RWPE2 (cell line): Measurements from ENCODE around the gene KRT17.
A peak's percentile ranks its signal among the peaks of the same experiment; 100 is the strongest.

Experiments
- ATAC-seq: fragments of 200-7000 bp; cut with Tn5 transposase; 3 replicates; pipeline ENCODE4 v1.9.1; 2021; ENCODE audit warnings: low read depth
- DNase-seq: peaks from one replicate; pipeline ENCODE4 v3.0.0-alpha.2; 2020; ENCODE audit warnings: low spot score
- H3K27ac ChIP-seq: fragments of 450-650 bp; 2 replicates; pipeline ENCODE4 v1.5.1; 2017; ENCODE audit warnings: mild to moderate bottlenecking; ENCODE audit not compliant: poor library complexity, severe bottlenecking
- H3K27me3 ChIP-seq: fragments of 250-450 bp; sonication (Bioruptor Pico); 2 replicates; pipeline ENCODE4 v1.5.1; 2021; ENCODE audit warnings: mild to moderate bottlenecking, moderate library complexity; ENCODE audit not compliant: insufficient read depth, poor library complexity, severe bottlenecking
- H3K36me3 ChIP-seq: fragments of 250-450 bp; sonication (Bioruptor Pico); 2 replicates; pipeline ENCODE4 v1.5.1; 2020; ENCODE audit warnings: low read depth, mild to moderate bottlenecking, moderate library complexity
- H3K4me1 ChIP-seq: fragments of 250-450 bp; sonication (Bioruptor Pico); 2 replicates; pipeline ENCODE4 v1.5.1; 2021; ENCODE audit warnings: mild to moderate bottlenecking, moderate library complexity; ENCODE audit not compliant: insufficient read depth, poor library complexity, severe bottlenecking
- H3K4me3 ChIP-seq: fragments of 250-450 bp; sonication (Bioruptor Pico); 2 replicates; pipeline ENCODE4 v1.5.1; 2021; ENCODE audit warnings: mild to moderate bottlenecking, moderate library complexity; ENCODE audit not compliant: severe bottlenecking
- H3K9me3 ChIP-seq: fragments of 250-450 bp; sonication (Bioruptor Pico); 2 replicates; pipeline ENCODE4 v1.5.1; 2021; ENCODE audit warnings: mild to moderate bottlenecking, moderate library complexity; ENCODE audit not compliant: severe bottlenecking
- TF ChIP-seq, protein P1 (sequence below): fragments of 450-650 bp; IDR thresholded peaks from one replicate; pipeline ENCODE4 v1.5.1; 2017; ENCODE audit warnings: mild to moderate bottlenecking, moderate library complexity; ENCODE audit not compliant: poor library complexity, severe bottlenecking

Gene KRT17

GRCh38 chr17:41654678-41655607 is 30.6 kb upstream of the KRT17 start:
- ATAC-seq = peak; percentile 2
- no peak overlapping the region for H3K4me3 ChIP-seq
- no peaks in the 10 kb centered on the region for H3K9me3 ChIP-seq

GRCh38 chr17:41653892-41654677 is 29.7 kb upstream of the KRT17 start:
- Histone ChIP-seq H3K4me1 (peaks cover 64% of the 10 kb centered on the region), H3K4me3 (no peak overlapping the region), H3K36me3 (no peaks in the 10 kb centered on the region), H3K9me3 (no peaks in the 10 kb centered on the region), H3K27me3 (no peaks in the 10 kb centered on the region), H3K27ac (peak overlapping the region; percentile 99)
- ATAC-seq (peak; percentile 67), DNase-seq (peak; percentile 99)
- TF ChIP-seq, protein P1, sequence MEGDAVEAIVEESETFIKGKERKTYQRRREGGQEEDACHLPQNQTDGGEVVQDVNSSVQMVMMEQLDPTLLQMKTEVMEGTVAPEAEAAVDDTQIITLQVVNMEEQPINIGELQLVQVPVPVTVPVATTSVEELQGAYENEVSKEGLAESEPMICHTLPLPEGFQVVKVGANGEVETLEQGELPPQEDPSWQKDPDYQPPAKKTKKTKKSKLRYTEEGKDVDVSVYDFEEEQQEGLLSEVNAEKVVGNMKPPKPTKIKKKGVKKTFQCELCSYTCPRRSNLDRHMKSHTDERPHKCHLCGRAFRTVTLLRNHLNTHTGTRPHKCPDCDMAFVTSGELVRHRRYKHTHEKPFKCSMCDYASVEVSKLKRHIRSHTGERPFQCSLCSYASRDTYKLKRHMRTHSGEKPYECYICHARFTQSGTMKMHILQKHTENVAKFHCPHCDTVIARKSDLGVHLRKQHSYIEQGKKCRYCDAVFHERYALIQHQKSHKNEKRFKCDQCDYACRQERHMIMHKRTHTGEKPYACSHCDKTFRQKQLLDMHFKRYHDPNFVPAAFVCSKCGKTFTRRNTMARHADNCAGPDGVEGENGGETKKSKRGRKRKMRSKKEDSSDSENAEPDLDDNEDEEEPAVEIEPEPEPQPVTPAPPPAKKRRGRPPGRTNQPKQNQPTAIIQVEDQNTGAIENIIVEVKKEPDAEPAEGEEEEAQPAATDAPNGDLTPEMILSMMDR = no peak

More at GRCh38 chr17:41654678-41655607, 30.6 kb upstream of the KRT17 start:
- H3K36me3 ChIP-seq = no peaks in the 10 kb centered on the region
- H3K27me3 ChIP-seq = no peaks in the 10 kb centered on the region
- TF ChIP-seq, protein P1 = no peak
- DNase-seq = no peak
- H3K27ac ChIP-seq = peak overlapping the region; percentile 99
- peaks cover 64% of the 10 kb centered on the region for H3K4me1 ChIP-seq

- no peaks in the 10 kb centered on the region for H3K27me3 ChIP-seq
- peaks cover 65% of the 10 kb centered on the region for H3K4me1 ChIP-seq
- no peak overlapping the region for H3K4me3 ChIP-seq
- no peaks in the 10 kb centered on the region for H3K36me3 ChIP-seq
- ATAC-seq (no peak), DNase-seq (no peak)
- H3K27ac ChIP-seq = peak overlapping the region; percentile 99
- no peaks in the 10 kb centered on the region for H3K9me3 ChIP-seq
- TF ChIP-seq, protein P1 = no peak
These were observed 29.0 kb upstream of the KRT17 start for GRCh38 chr17:41653421-41653820.

GRCh38 chr17:41652461-41652970 is 28.1 kb upstream of the KRT17 start:
- Histone ChIP-seq H3K36me3 (no peaks in the 10 kb centered on the region), H3K27me3 (no peaks in the 10 kb centered on the region), H3K4me3 (no peak overlapping the region), H3K27ac (peak overlapping the region; percentile 99), H3K9me3 (no peaks in the 10 kb centered on the region), H3K4me1 (peaks cover 70% of the 10 kb centered on the region)
- TF ChIP-seq, protein P1 = no peak
- DNase-seq (no peak), ATAC-seq (no peak)
